ENCODE measurements around the gene SSX2B.
"Not testable (repeated sequence)": the region's sequence is repeated elsewhere in the genome, so short reads cannot be mapped to it uniquely, and the experiment has no call there.

Gene SSX2B

GRCh38 chrX:52750952-52751351 lies at the start of gene SSX2B:
Gene SSX2B (plus strand): TSS chrX:52751252. CDS start chrX:52752681, 1,429 bp downstream.
- TF ChIP-seq REST (IDR thresholded peaks at IDR 0.05; ENCODE audit: low read depth); TAF1 (IDR thresholded peaks at IDR 0.05; ENCODE audit: low read depth); EGR1 (IDR thresholded peaks at IDR 0.05): not testable (repeated sequence)

GRCh38 chrX:52707078-52707477 lies 44.0 kb upstream of the SSX2B start, which contains the start of gene SSX2:
Gene SSX2 (minus strand): TSS chrX:52707178. CDS start chrX:52705749, 1,429 bp downstream.
- TF ChIP-seq RAD21 (IDR thresholded peaks at IDR 0.05; ENCODE audit: low read depth); USF1 (IDR thresholded peaks at IDR 0.05); NFIC (IDR thresholded peaks at IDR 0.05): not testable (repeated sequence)

- TF ChIP-seq TCF12 (IDR thresholded peaks at IDR 0.05; ENCODE audit: low read depth); CREB1 (IDR thresholded peaks at IDR 0.05; ENCODE audit: low read depth); EGR1 (IDR thresholded peaks at IDR 0.05): not testable (repeated sequence)
Observed at GRCh38 chrX:52797327-52797726, 46.3 kb downstream of the SSX2B start, which contains the start of gene SPANXN5. Gene SPANXN5 (minus strand): TSS chrX:52797427. CDS start chrX:52797348, 79 bp downstream.

All from Ishikawa (cell line).